Ovary (tissue), 3 donors: ENCODE data around the gene LYST.

ENCODE experiments used
- POLR2A ChIP-seq: fragments of 450-650 bp; IDR thresholded peaks from one replicate; pipeline ENCODE4 v1.6.1; 2017; ENCODE audit warnings: antibody characterized with exemption, mild to moderate bottlenecking, moderate library complexity
- TF ChIP-seq, protein P1 (sequence below), 3 donors: fragments of 450-650 bp in 2 of 3; fragments of 200-600 bp in 1 of 3; IDR thresholded peaks; one replicate each; pipeline versions ENCODE4 v1.5.1 to v1.8.0; 2016 to 2022; ENCODE audit warnings: antibody characterized with exemption in 3 of 3, mild to moderate bottlenecking in 1 of 3
- donor health status: DM: no; HTN: no; CAD: no.

DNA sequence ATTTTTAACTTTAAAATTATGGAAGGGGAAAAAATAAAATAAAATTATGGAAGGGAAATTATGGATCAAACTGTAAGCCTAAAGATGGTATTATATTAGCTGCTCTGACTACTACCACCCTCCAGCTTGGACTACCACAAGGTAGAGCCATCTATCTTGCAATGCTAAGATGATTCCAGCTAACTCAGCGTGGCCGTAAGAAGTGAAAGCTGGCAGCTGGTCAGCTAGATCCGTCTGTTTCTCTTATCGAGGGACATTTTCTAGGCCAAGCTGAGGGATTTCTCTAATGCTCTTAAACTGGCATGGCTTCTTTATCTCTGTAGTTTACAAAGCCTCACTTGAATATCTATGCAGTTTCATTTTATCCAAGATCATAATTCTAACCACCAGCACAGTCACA lies 31.5 kb downstream of the LYST start:
- TF ChIP-seq POLR2A = no peak
- TF ChIP-seq, protein P1, sequence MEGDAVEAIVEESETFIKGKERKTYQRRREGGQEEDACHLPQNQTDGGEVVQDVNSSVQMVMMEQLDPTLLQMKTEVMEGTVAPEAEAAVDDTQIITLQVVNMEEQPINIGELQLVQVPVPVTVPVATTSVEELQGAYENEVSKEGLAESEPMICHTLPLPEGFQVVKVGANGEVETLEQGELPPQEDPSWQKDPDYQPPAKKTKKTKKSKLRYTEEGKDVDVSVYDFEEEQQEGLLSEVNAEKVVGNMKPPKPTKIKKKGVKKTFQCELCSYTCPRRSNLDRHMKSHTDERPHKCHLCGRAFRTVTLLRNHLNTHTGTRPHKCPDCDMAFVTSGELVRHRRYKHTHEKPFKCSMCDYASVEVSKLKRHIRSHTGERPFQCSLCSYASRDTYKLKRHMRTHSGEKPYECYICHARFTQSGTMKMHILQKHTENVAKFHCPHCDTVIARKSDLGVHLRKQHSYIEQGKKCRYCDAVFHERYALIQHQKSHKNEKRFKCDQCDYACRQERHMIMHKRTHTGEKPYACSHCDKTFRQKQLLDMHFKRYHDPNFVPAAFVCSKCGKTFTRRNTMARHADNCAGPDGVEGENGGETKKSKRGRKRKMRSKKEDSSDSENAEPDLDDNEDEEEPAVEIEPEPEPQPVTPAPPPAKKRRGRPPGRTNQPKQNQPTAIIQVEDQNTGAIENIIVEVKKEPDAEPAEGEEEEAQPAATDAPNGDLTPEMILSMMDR (IDR thresholded peaks at IDR 0.05) = no peak
